Chondrocyte (in vitro differentiated cells): ENCODE data around the gene FATE1. TPM values are rescaled to one million over a fixed set of nuclear protein-coding genes. Genes with fewer than 3 reads are reported as not detected.

Experiments used
- DNase-seq: peaks from one replicate; pipeline ENCODE4 v3.0.0; 2021; ENCODE audit warnings: mixed read lengths, low spot score
- H3K27ac Mint-ChIP-seq: one replicate; pipeline ENCODE4 v1.8.0; 2021; ENCODE audit warnings: mild to moderate bottlenecking, moderate library complexity, mixed read lengths; ENCODE audit not compliant: unreplicated experiment
- H3K27me3 Mint-ChIP-seq: 2 replicates; pipeline ENCODE4 v1.8.0; 2021; ENCODE audit warnings: low read depth, mixed read lengths
- H3K36me3 Mint-ChIP-seq: 2 replicates; pipeline ENCODE4 v1.8.0; 2021; ENCODE audit warnings: low read depth, mixed read lengths
- H3K4me1 Mint-ChIP-seq: 2 replicates; pipeline ENCODE4 v1.8.0; 2021; ENCODE audit warnings: low read depth, mild to moderate bottlenecking, mixed read lengths
- H3K4me3 Mint-ChIP-seq: one replicate; pipeline ENCODE4 v1.8.0; 2021; ENCODE audit warnings: mild to moderate bottlenecking, moderate library complexity, mixed read lengths; ENCODE audit not compliant: unreplicated experiment
- H3K9me3 Mint-ChIP-seq: 2 replicates; pipeline ENCODE4 v1.8.0; 2021; ENCODE audit warnings: low read depth, mixed read lengths
- long read RNA-seq: library from polyadenylated mRNA; stranded (forward); transcript quantifications from one replicate; pipeline ENCODE4 v2.0.0, GENCODE V29; 2021
- total RNA-seq: library from RNA; stranded (reverse); gene quantifications from 3 replicates; pipeline ENCODE4 v1.2.1, GENCODE V29; 2021
- TF ChIP-seq, protein P1 (sequence below): fragments of 200-600 bp; sonication (generic); IDR thresholded peaks from 2 replicates; pipeline ENCODE4 v1.5.0; 2021; ENCODE audit warnings: antibody characterized with exemption, mild to moderate bottlenecking, moderate library complexity

FATE1 gene
- not detected in 3 replicates for total RNA-seq
- long read RNA-seq, result 0 reads

DNA sequence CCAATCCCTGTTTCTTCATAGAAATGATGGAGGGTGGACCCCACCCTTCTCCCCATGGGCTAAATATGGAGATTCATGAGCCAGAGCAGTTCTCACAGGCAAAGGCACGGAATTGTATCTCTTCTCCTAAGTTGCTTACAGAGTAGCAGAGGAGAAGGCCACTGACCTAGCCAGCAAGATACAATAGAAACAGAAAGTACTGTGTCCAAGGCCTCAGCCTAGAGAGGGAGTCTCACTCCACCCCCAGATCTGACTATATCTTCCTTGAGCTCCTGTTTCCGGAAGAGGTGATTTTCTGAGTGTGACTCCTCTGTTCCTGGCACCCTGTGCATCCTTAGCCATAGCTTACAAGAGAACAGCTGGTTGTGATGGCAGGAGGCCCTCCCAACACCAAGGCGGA, at the start of gene FATE1:
Gene FATE1 (plus strand): TSS at position 284 of the 400 bp plus-strand sequence. CDS start 85 bp downstream, at position 369.
- Mint-ChIP-seq H3K27me3 (no peaks in the 10 kb centered on the region), H3K9me3 (peaks cover 12% of the 10 kb centered on the region), H3K4me1 (no peaks in the 10 kb centered on the region)

GRCh38 chrX:151675121-151675746, 40.6 kb upstream of the FATE1 start:
- Mint-ChIP-seq H3K9me3 (peaks cover 18% of the 10 kb centered on the region), H3K27ac (no peak overlapping the region), H3K27me3 (peaks cover 2% of the 10 kb centered on the region), H3K4me3 (no peak overlapping the region), H3K36me3 (no peaks in the 10 kb centered on the region), H3K4me1 (no peaks in the 10 kb centered on the region)
- TF ChIP-seq, protein P1, sequence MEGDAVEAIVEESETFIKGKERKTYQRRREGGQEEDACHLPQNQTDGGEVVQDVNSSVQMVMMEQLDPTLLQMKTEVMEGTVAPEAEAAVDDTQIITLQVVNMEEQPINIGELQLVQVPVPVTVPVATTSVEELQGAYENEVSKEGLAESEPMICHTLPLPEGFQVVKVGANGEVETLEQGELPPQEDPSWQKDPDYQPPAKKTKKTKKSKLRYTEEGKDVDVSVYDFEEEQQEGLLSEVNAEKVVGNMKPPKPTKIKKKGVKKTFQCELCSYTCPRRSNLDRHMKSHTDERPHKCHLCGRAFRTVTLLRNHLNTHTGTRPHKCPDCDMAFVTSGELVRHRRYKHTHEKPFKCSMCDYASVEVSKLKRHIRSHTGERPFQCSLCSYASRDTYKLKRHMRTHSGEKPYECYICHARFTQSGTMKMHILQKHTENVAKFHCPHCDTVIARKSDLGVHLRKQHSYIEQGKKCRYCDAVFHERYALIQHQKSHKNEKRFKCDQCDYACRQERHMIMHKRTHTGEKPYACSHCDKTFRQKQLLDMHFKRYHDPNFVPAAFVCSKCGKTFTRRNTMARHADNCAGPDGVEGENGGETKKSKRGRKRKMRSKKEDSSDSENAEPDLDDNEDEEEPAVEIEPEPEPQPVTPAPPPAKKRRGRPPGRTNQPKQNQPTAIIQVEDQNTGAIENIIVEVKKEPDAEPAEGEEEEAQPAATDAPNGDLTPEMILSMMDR, result no peak
- DNase-seq, result no peak

More for the DNA sequence above, at the start of gene FATE1:
- Mint-ChIP-seq H3K36me3 (no peaks in the 10 kb centered on the region), H3K27ac (no peak within 1 kb of the TSS), H3K4me3 (no peak within 1 kb of the TSS)
- TF ChIP-seq, protein P1, result no peak
- no peak for DNase-seq

DNA sequence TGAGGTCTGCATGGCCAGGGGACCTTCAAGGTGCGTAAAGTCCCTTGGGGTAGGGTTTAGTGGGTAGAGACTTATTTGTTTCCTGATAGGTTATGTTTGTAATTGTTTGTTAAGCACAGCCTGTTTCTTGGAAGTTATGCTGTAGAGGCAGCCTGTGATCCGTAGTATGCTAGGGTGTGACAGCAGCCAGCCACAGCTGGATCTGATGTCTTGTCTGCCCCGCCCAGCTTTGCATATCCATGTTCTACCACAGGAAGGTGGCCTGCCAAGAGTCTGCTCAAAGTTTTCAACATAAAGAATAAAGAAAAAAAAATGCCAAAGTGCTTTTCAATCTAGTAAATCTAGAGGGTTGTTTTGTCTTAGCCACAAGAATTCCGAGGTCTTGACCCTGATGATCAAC, 39.6 kb upstream of the FATE1 start:
- peaks cover 22% of the 10 kb centered on the region for H3K9me3 Mint-ChIP-seq
- TF ChIP-seq, protein P1, result no peak
- no peaks in the 10 kb centered on the region for H3K4me1 Mint-ChIP-seq
- no peak overlapping the region for H3K4me3 Mint-ChIP-seq
- H3K36me3 Mint-ChIP-seq, result no peaks in the 10 kb centered on the region
- H3K27me3 Mint-ChIP-seq, result peaks cover 2% of the 10 kb centered on the region
- no peak for DNase-seq
- no peak overlapping the region for H3K27ac Mint-ChIP-seq

DNA sequence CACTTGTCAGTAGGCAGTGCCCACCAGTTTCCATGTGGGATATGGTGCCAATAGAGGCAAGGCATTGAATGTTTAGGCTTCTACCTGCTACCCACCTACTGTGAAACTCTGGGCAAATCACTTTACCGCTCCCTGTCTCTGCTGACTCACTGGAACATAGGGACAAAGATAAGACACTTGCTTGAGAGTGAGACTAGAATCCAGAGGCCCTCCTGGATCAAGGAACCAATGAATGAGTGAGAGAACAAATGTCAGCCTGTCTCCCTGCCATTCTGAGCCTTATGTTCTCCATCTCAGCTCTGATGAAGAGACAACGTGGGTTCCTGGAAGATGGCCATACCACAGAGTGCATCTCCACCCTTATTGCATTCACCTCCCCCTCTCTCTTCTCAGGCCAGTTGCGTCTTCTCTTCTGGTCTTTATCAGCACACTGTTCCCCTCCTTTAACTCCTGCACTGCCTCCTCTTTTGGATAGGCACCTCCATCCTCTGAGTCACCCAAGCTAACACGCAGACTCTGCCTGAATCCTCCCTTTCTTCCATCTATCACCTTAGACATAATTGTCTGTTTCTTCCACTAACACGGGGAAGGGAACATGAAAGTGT, 35.9 kb upstream of the FATE1 start:
- Mint-ChIP-seq H3K27me3 (peaks cover 1% of the 10 kb centered on the region), H3K4me3 (no peak overlapping the region), H3K9me3 (peaks cover 24% of the 10 kb centered on the region), H3K36me3 (no peaks in the 10 kb centered on the region), H3K4me1 (no peaks in the 10 kb centered on the region), H3K27ac (no peak overlapping the region)
- DNase-seq, result no peak
- TF ChIP-seq, protein P1, result no peak

DNA sequence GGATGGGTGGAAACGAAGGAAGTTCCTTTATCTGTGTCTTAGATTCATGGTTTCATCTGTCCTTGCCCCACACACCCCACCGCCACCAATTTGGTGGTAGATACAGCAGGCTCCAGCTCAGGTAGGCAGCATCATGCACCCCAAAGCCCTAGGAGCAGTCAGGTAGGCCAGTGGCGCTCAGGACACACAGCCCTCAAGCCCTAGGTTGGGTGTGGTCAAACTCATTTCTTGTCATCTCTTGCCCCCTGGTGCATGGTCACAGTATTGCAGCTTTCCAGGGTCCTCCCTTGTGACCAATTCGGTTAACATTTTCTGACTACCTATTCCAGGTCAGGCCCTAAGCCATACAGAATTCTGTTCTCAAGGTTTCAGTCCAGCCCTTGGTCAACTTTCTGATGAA, 35.0 kb upstream of the FATE1 start:
- no peak overlapping the region for H3K4me3 Mint-ChIP-seq
- no peaks in the 10 kb centered on the region for H3K36me3 Mint-ChIP-seq
- peaks cover 1% of the 10 kb centered on the region for H3K27me3 Mint-ChIP-seq
- DNase-seq, result no peak
- TF ChIP-seq, protein P1, result peak; percentile 65
- H3K4me1 Mint-ChIP-seq, result no peaks in the 10 kb centered on the region
- H3K27ac Mint-ChIP-seq, result no peak overlapping the region
- peaks cover 24% of the 10 kb centered on the region for H3K9me3 Mint-ChIP-seq
